NCI-H2081 treated with DMSO at 0.1 percent for 48 hours (cell line): Measurements from ENCODE around the gene DIS3L2.

Experiments
- DNase-seq: peaks from one replicate; lab custom pipeline; 2025; lab: John Stamatoyannopoulos, UW

DIS3L2 gene

GRCh38 chr2:232229911-232230310, 268.4 kb downstream of the DIS3L2 start:
- no peak for DNase-seq

DNA sequence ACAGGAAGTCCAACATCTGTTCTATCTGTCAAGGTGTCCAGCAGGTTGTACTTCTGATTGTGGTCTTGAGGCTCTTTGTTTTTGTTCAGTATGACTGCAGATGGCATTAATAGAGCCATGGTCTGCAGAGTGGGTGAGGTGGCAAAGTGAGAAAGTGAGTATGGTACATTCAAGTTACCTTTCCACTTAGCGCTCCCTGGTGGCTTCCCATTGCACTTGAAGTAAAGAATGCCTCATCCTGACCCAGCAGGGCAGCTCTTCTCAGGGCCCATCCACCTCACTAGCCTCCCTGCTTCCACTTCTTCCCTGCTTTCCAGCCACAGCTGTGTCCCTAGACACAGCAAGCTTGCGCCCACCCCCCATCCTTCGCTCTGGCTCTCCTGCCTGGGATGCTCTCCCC, 269.0 kb downstream of the DIS3L2 start:
- DNase-seq: no peak

GRCh38 chr2:232231554-232231953, 270.0 kb downstream of the DIS3L2 start:
- no peak for DNase-seq

- no peak for DNase-seq
Observed at GRCh38 chr2:232232915-232233314, 271.4 kb downstream of the DIS3L2 start.

- no peak for DNase-seq
Observed at GRCh38 chr2:232234922-232235615, 273.6 kb downstream of the DIS3L2 start.

DNA sequence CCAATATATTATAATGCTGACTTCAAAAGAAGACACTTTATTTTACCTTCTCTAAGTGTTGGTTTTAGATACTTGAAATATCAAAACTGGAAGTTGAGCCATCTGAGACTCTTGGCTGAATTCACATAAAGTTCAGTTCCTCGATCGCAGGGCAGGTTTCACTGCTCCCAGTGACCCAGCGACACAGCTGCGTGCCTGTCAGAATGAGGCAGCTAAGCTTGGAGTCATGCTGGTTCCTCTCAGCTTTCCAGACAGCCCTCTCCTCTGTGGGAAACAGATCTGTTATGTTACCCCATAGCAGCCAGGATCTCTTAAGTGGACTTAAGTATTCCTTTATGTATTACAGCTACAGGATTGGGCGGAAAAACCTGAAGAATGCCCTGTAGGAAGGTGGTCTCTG, 274.2 kb downstream of the DIS3L2 start:
- no peak for DNase-seq

DNA sequence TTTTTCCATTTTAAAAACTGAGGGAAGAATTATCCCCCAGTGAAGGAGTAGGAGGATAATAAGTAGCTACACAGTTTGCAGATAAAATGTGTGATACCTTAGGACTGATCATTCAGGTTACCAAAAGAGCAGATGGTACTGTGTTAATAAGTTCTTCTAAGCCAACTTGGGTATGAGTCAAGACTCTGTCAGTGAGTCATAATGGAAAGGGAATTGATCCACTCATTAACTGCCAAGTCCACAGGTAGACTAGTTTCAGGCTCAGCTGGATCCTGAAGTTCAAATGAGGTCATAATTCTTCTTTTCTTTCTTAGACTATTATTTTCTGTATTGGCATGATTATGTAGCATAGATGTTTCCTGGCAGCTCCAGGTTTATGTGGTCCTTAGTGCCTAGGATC, 274.7 kb downstream of the DIS3L2 start:
- no peak for DNase-seq

GRCh38 chr2:232237464-232237863, 276.0 kb downstream of the DIS3L2 start:
- DNase-seq: no peak

DNA sequence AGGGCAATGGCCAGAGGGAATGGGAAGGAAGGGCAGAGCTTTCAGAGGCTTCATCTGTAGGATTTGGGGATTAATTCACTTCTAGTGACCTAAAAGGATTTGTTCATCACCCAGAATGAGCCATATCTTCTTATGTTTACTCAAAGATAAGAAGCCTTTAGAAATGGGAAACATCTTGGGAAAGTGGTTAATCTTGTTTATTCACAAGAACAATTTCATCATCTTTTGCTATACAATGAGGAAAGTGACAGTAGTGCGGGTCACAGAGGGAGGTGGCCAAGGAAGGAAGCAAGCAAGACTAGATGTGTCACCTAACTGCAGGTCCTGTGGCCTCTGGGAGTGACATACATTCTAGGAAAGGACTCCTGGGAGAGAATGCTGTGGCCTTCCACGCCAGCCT, 276.6 kb downstream of the DIS3L2 start:
- no peak for DNase-seq

DNA sequence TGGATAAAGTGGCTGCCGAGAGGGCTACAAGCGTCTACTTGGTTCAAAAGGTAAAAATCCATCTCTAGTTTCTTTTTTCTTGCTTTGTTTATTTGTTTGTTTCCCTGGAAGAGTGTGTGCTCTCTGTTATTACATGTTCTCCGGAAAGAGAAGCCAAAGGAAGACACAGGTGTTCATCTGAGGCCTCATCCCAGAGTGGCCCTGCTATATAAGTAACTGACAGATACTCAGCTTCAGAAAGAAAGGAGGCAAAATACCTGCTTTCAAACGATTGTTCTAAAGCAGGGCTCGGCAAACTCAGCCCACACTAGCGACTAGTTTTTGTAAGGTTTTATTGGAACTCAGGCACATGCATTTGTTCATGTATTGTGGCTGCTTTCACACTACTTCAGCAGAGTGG, 277.1 kb downstream of the DIS3L2 start:
- no peak for DNase-seq

DNA sequence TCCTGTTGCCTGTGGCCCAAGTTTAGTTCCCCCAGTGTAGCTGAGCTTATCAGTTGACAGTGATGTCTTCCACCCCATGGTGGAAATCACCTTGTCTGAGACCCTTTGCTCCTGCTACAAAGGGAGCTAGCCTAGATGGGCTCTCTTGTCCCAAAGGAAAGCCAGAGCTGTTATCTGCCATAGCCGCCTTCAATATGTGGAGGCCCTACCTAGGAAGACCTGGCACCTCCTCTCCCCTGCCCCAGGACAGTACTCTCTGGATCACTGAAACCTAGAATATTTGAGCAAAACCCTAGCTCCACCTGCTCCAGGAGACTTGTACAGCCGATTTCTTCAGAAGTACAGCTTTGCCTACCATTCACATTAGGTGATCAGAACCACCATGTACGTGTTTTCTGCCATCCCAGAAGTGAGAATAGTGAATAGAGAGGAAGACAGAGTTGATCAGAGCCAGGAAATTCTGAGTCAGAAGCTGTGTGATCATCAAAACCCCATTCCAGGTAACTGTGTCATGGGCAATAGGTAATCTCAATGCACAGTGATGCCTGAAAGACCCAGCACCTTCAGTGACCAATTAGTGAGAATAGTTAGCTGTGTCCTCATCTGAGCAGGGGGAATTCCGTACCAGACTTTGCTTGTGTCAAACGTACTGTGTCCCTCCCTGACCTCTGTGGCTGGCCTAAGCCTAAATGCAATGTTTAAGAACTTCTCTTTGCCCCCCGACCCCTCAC, 278.6 kb downstream of the DIS3L2 start:
- no peak for DNase-seq

DNA sequence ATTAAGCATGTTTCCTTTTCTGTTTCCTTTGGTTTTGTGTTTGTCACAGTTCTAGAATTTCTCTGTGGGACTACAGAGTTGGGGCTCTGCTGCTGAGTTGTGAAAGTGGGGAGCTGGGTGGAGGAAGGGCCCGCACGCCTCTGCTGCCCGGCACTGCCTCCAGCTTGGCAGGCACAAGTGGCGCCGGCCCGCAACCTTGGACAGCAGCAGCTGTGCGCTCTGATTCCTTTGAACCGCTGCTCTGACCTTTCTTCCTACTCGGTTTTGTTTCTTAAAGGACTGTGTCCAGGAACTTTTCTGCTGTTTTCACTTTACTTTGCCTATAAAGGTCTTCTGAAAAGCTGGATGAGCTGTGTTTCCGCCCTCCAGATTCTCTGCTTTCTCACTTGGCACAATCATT, 279.4 kb downstream of the DIS3L2 start:
- DNase-seq: no peak

DNA sequence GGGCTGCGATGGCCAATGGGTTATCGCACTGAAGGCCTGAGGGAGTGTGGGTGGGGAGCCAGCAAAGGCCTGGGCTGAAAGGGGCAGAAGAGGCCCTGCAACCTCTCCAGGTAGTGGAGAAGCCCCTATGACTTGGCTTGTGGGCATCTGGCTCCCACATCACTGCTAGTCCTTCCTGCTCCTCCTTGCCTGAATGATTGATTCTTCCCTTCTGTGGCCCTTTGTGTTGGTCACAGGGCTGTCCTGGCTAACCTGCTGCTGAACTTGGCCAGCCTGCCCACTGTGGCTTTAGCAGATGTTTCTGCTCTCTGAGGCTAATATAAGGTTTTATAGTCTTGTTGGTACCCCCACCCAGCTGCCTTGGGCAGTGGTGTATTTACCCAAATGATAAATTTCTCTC, 280.8 kb downstream of the DIS3L2 start:
- no peak for DNase-seq

DNA sequence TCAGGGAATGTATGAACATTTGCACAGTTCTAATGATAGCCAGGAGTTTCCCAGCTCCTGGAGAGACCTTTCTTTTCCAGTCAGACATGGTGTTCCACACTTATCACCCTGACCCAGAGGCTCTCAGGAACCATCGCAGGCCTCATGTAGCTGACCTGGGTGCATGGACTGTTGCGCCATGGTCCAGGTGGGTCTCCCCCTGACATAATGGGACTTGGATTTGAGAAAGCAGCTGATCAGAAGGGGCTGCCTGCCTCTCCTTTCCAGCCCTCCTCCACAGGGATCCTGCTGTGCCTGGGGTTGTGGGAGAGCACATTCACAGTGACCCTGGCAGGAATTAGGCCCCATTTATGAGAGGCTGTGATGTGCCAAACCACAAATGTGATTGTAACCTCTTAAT, 283.6 kb downstream of the DIS3L2 start:
- no peak for DNase-seq

DNA sequence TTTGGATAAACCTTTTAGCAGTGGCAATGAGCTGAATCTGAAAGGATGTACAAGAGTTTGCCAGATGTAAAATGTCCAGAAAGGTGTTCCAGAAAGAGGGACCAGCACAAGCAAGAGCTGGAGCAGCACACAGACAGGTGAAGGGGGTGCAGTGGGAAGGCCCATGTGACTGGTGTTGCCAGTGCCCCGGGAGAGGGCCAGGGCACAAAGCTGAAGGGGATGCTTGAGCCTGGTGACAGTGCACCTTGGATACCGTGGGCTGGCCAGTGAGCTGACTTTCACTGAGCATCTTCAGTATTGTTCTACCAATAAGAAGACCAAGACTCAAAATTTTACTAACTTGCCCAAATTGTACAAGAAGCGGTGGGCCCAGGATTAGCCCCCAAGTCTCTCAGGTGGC, 284.7 kb downstream of the DIS3L2 start:
- DNase-seq: no peak

DNA sequence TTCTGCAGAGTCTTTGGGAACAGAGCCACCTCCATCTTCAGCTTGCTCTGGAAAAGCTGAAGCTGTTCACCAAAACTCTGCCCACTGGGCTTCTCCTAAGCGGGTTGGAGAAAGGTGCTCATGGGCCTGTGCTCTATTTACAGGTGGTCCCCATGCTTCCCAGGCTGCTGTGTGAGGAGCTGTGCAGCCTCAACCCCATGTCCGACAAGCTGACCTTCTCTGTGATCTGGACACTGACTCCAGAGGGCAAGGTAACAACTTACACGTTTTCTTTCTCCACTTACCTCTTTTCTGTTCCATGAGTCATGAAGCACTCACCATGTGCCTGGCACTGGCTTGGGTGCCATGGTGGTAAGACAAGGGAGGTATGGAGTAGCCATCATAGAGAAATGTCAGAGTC, 287.6 kb downstream of the DIS3L2 start:
- no peak for DNase-seq

- DNase-seq: no peak
Observed at GRCh38 chr2:232250246-232251175, 289.0 kb downstream of the DIS3L2 start.

GRCh38 chr2:232255033-232255432, 293.5 kb downstream of the DIS3L2 start:
- DNase-seq: no peak

- no peak for DNase-seq
Observed at GRCh38 chr2:232260075-232260474, 298.6 kb downstream of the DIS3L2 start.

DNA sequence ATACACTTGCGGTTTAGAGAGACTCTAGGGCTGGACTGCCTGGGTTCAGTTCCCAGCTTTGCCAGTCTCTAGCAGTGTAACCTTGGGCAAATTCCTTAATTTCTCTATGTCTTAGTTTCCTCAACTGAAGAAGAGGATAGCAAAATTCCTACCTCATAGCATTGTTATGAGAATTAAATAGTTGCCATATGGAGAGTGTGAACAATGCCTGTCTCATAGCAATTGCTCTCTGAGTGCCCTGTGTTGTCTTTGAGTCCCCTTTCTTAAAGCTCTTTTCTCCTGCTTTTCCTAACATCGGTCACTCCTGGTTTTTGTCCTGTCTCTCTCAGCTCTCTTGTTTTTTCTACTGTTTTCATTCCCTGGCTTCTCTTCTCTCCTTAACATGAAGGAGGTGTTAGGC, 300.3 kb downstream of the DIS3L2 start:
- DNase-seq: no peak

DNA sequence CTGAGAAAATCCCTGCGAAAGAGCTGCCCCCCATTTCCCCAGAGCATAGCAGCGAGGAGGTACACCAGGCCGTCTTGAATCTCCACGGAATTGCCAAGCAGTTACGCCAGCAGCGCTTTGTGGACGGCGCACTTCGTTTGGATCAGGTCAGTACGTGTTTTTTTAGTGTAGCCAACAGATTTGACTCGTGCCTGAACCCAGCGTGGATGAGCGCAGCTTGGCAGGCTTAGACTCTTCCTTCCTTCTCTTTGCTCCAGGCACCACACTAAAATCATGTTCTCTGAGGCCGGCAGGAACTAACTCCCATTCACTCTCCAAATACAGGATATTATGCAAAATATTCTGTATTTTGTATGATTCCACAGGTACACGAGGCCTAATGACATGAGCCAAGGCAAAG, 301.8 kb downstream of the DIS3L2 start:
- no peak for DNase-seq

DNA sequence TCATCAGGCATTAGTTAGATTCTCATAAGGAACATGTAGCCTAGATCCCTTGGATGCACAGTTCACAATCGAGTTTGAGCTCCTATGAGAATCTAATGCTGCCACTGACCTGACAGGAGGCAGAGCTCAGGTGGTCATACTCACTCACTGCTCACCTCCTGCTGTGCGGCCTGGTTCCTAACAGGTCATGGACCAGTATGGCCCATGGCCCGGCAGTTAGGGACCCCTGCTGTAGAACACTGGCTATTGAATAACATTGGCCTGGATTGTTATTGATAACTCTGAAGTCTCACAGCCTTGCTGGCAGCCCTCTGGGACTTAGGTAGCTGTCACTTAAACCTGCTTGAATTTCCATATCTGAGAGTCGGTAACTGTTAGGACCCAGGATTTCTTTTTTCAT, 302.6 kb downstream of the DIS3L2 start:
- DNase-seq: no peak

- no peak for DNase-seq
Observed at GRCh38 chr2:232265329-232265728, 303.8 kb downstream of the DIS3L2 start.
